GM23248 (cell line): ENCODE results near the gene SMCO3. TPM values are rescaled to one million over a fixed set of nuclear protein-coding genes. Genes with fewer than 3 reads are reported as not detected.

Source experiments
- DNase-seq: peaks from one replicate; pipeline ENCODE4 v3.0.0-alpha.2; 2015
- H2AFZ ChIP-seq: fragments of 200-600 bp; sonication (generic); 2 replicates; pipeline ENCODE4 v1.6.1; 2016; ENCODE audit warnings: antibody characterized with exemption
- H3F3A ChIP-seq: fragments of 200-600 bp; sonication (generic); 2 replicates; pipeline ENCODE4 v1.6.1; 2016; ENCODE audit warnings: mild to moderate bottlenecking, antibody characterized with exemption, mixed run types; ENCODE audit not compliant: insufficient read depth
- H3K27ac ChIP-seq: fragments of 200-600 bp; sonication (generic); 2 replicates; pipeline ENCODE4 v1.5.1; 2016; ENCODE audit warnings: mild to moderate bottlenecking
- H3K27me3 ChIP-seq: fragments of 200-600 bp; sonication (generic); replicated peaks from 2 replicates; pipeline ENCODE4 v1.6.1; 2016; ENCODE audit warnings: mild to moderate bottlenecking; ENCODE audit not compliant: insufficient read depth
- H3K36me3 ChIP-seq: fragments of 200-600 bp; sonication (generic); 2 replicates; pipeline ENCODE4 v1.6.1; 2016; ENCODE audit warnings: low read depth, mild to moderate bottlenecking
- H3K4me1 ChIP-seq: fragments of 200-600 bp; sonication (generic); 2 replicates; pipeline ENCODE4 v1.6.1; 2016; ENCODE audit warnings: mild to moderate bottlenecking; ENCODE audit not compliant: insufficient read depth
- H3K4me2 ChIP-seq: fragments of 200-600 bp; sonication (generic); one replicate; pipeline ENCODE4 v1.6.1; 2016; ENCODE audit warnings: mild to moderate bottlenecking; ENCODE audit not compliant: unreplicated experiment
- H3K4me3 ChIP-seq: fragments of 200-600 bp; sonication (generic); 2 replicates; pipeline ENCODE4 v1.5.1; 2016; ENCODE audit warnings: mild to moderate bottlenecking
- H3K79me2 ChIP-seq: fragments of 200-600 bp; sonication (generic); 2 replicates; pipeline ENCODE4 v1.6.1; 2016; ENCODE audit warnings: mild to moderate bottlenecking; ENCODE audit not compliant: insufficient read depth
- H3K9ac ChIP-seq: fragments of 200-600 bp; sonication (generic); 2 replicates; pipeline ENCODE4 v1.6.1; 2016; ENCODE audit warnings: mild to moderate bottlenecking
- H3K9me2 ChIP-seq: fragments of 200-600 bp; sonication (generic); 2 replicates; pipeline ENCODE4 v1.6.1; 2016; ENCODE audit warnings: mixed run types, mild to moderate bottlenecking, moderate library complexity; ENCODE audit not compliant: insufficient read depth
- H3K9me3 ChIP-seq: fragments of 200-600 bp; sonication (generic); one replicate; pipeline ENCODE4 v1.6.1; 2017; ENCODE audit warnings: low read depth
- H4K20me1 ChIP-seq: fragments of 200-600 bp; sonication (generic); 2 replicates; pipeline ENCODE4 v1.6.0; 2016; ENCODE audit not compliant: insufficient read depth
- EZH2 ChIP-seq: fragments of 200-600 bp; sonication (generic); IDR thresholded peaks from 2 replicates; pipeline ENCODE4 v1.6.1; 2018; ENCODE audit warnings: antibody characterized with exemption, mild to moderate bottlenecking; ENCODE audit not compliant: insufficient read depth, poor library complexity, severe bottlenecking
- EZH2phosphoT487 ChIP-seq: fragments of 200-600 bp; sonication (generic); IDR thresholded peaks from 2 replicates; pipeline ENCODE4 v1.6.1; 2018; ENCODE audit warnings: antibody characterized with exemption, moderate library complexity, mild to moderate bottlenecking, low read depth; ENCODE audit not compliant: insufficient read depth
- WGBS, 2 experiments: methylation state at CpG; one replicate each; pipeline ENCODE4 v1.1.6; 2015 to 2017; ENCODE audit warnings: low lambda C conversion rate in 2 of 2, low coverage in 1 of 2; ENCODE audit errors: missing lambda C conversion rate in 2 of 2; 5-methylcytosine and 5-hydroxymethylcytosine counted together
- in situ Hi-C: fragments of 300-500 bp; cut with MboI; formaldehyde crosslinking; loops from 2 replicates; pipeline ENCODE4 v1.15.0; 2020
- polyA plus RNA-seq: library from polyadenylated mRNA; unstranded; fragments of >200 nt; fragmentation: Nextera tagmentation; extraction: Ambion mirVana; gene quantifications from 2 replicates; pipeline ENCODE4 v1.2.1, GENCODE V29; 2016
- total RNA-seq: library from RNA; depleted of rRNA; stranded (reverse); fragments of >200 nt; shearing (Covaris generic); gene quantifications from 2 replicates; pipeline ENCODE4 v1.2.3, GENCODE V29; 2014

Gene SMCO3
- total and polyA plus RNA-seq, 2 experiments from 2014 or later: not detected

DNA sequence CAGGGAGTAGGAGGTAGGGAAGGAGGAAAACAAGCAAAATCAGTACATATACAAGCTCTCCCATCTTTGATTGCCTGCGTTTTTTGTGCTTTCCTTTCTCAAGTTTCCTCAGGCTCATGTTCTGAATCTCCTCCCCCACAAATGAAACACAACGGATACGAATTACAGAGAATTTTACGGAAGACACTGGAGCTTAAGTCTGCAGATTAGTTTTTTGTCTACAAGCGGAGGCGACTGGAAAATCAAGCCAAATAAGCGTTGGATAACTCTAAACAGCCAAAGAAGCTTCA, 11.3 kb downstream of the SMCO3 start:
- H3K36me3 ChIP-seq: peaks cover 20% of the 10 kb centered on the region
- H2AFZ ChIP-seq: peak overlapping the region; percentile 84
- H3K79me2 ChIP-seq: peaks cover 56% of the 10 kb centered on the region
- TF ChIP-seq EZH2: no peak
- TF ChIP-seq EZH2phosphoT487: no peak
- H4K20me1 ChIP-seq: no peaks in the 10 kb centered on the region
- no peaks in the 10 kb centered on the region for H3K9me2 ChIP-seq
- peaks cover 15% of the 10 kb centered on the region for H3K4me1 ChIP-seq
- peak overlapping the region; percentile 96 for H3K4me2 ChIP-seq
- 0 out of 2 replicates have a peak, but pooled peaks cover 4% of the 10 kb centered on the region for H3F3A ChIP-seq
- in situ Hi-C loops: no loop called here
- no peak for DNase-seq
- peak overlapping the region; percentile 99 for H3K9ac ChIP-seq
- no peaks in the 10 kb centered on the region for H3K27me3 ChIP-seq
- peak overlapping the region; percentile 87 for H3K4me3 ChIP-seq
- WGBS, 2 experiments: 1 to 2% methylated on average over 7 of the region's 7 CpGs
- H3K9me3 ChIP-seq: no peaks in the 10 kb centered on the region
- peak overlapping the region; percentile 98 for H3K27ac ChIP-seq

- Histone ChIP-seq H3F3A (0 out of 2 replicates have a peak, but pooled peaks cover 4% of the 10 kb centered on the region), H3K27me3 (no peaks in the 10 kb centered on the region), H3K79me2 (peaks cover 60% of the 10 kb centered on the region), H3K4me2 (peak overlapping the region; percentile 96), H3K9me2 (no peaks in the 10 kb centered on the region), H3K9ac (peak overlapping the region; percentile 99), H3K9me3 (no peaks in the 10 kb centered on the region), H4K20me1 (no peaks in the 10 kb centered on the region), H3K27ac (peak overlapping the region; percentile 98), H3K36me3 (peaks cover 23% of the 10 kb centered on the region), H3K4me1 (peaks cover 15% of the 10 kb centered on the region), H3K4me3 (peak overlapping the region; percentile 87), H2AFZ (peak overlapping the region; percentile 84; the same call in 1 of the 2 replicates)
- WGBS, 2 experiments: 26 to 28% methylated on average over 4 of the region's 4 CpGs
- DNase-seq: peak; percentile 28
- in situ Hi-C loops: no loop called here
- TF ChIP-seq EZH2: no peak
- no peak for TF ChIP-seq EZH2phosphoT487
Measured at GRCh38 chr12:14802247-14802646, 11.7 kb downstream of the SMCO3 start.

GRCh38 chr12:14795028-14795448, 18.9 kb downstream of the SMCO3 start:
- Histone ChIP-seq H3K9ac (no peak overlapping the region), H3K4me3 (no peak overlapping the region), H3K9me3 (no peaks in the 10 kb centered on the region), H2AFZ (no peak overlapping the region), H4K20me1 (no peaks in the 10 kb centered on the region), H3K4me2 (no peak overlapping the region), H3K27me3 (no peaks in the 10 kb centered on the region), H3K9me2 (no peaks in the 10 kb centered on the region), H3F3A (no peaks in the 10 kb centered on the region), H3K79me2 (peaks cover 52% of the 10 kb centered on the region), H3K27ac (no peak overlapping the region), H3K36me3 (peaks cover 81% of the 10 kb centered on the region), H3K4me1 (no peaks in the 10 kb centered on the region)
- in situ Hi-C loops: no loop called here
- TF ChIP-seq EZH2phosphoT487 (no peak), EZH2 (no peak)
- DNase-seq: no peak
- WGBS, 2 experiments: 75 to 76% methylated on average over 4 of the region's 4 CpGs

DNA sequence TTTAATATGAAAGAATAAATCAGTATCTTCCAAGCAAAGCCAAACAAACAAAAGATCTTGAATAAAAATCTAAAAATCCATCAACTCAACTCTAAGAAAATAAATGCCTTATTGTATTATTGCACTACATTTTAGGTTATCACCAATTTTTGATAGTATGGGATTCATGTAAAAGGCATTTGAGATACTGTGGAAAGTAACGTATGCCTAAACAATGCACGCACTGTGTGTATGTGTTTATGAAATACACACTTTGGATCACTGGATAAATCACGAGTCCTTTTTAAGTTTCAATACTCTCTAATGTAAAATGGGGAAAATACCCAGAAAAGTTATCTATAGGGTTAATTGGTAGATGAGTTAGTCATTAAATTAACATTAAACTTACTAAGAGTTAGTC, 28.4 kb downstream of the SMCO3 start:
- no peak for TF ChIP-seq EZH2
- no peak for TF ChIP-seq EZH2phosphoT487
- Histone ChIP-seq H3K9me2 (no peaks in the 10 kb centered on the region), H3K27me3 (no peaks in the 10 kb centered on the region), H3F3A (peaks cover 13% of the 10 kb centered on the region; the same call in 1 of the 2 replicates), H3K27ac (no peak overlapping the region), H3K4me2 (no peak overlapping the region), H3K4me1 (no peaks in the 10 kb centered on the region), H2AFZ (no peak overlapping the region), H4K20me1 (no peaks in the 10 kb centered on the region), H3K9me3 (no peaks in the 10 kb centered on the region), H3K9ac (no peak overlapping the region), H3K79me2 (no peaks in the 10 kb centered on the region), H3K36me3 (peaks cover 58% of the 10 kb centered on the region), H3K4me3 (no peak overlapping the region)
- no peak for DNase-seq
- in situ Hi-C loops: no loop called here
- 93 to 97% methylated on average over 3 of the region's 3 CpGs for WGBS, 2 experiments

DNA sequence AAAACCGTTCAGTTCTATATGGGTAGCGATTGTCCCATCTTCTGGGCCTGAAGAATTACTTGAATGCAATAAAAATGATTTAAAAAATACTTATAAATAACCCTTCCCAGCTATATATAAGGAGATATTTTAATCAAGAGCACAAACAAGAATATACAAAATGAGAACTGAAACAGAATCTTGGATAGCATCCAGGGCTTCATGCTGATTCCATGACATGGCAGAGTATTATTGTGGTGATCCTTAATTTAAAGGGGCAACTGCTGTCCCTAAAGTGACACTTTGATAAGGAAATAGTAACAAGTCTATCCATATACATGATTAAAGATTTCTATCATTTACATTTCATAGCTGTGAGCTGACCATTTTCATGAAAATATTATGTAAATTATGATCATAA, 29.5 kb downstream of the SMCO3 start:
- WGBS, 2 experiments: 96 to 100% methylated on average over 2 of the region's 2 CpGs
- Histone ChIP-seq H3K4me2 (no peak overlapping the region), H3K4me1 (no peaks in the 10 kb centered on the region), H3K9me3 (no peaks in the 10 kb centered on the region), H3K36me3 (peaks cover 49% of the 10 kb centered on the region), H3K4me3 (no peak overlapping the region), H3K27me3 (no peaks in the 10 kb centered on the region), H4K20me1 (no peaks in the 10 kb centered on the region), H3K9me2 (no peaks in the 10 kb centered on the region), H2AFZ (no peak overlapping the region), H3F3A (peaks cover 13% of the 10 kb centered on the region; the same call in 1 of the 2 replicates), H3K9ac (no peak overlapping the region), H3K79me2 (no peaks in the 10 kb centered on the region), H3K27ac (no peak overlapping the region)
- no peak for TF ChIP-seq EZH2
- no peak for TF ChIP-seq EZH2phosphoT487
- DNase-seq: no peak
- in situ Hi-C loops: no loop called here
